GM12891 (cell line): ENCODE results near the gene FLT3.

Experiments used
- POLR2A ChIP-seq: IDR thresholded peaks from 2 replicates; pipeline ENCODE4 v1.6.1; 2011; ENCODE audit warnings: low read depth, low read length, control low read depth
- POLR2AphosphoS5 ChIP-seq: IDR thresholded peaks from 2 replicates; pipeline ENCODE4 v1.6.1; 2011; ENCODE audit warnings: low read depth, low read length, control low read depth
- SPI1 ChIP-seq: IDR thresholded peaks from 2 replicates; pipeline ENCODE4 v1.6.1; 2011; ENCODE audit warnings: low read depth, low read length, control low read depth
- TAF1 ChIP-seq: IDR thresholded peaks from 2 replicates; pipeline ENCODE4 v1.6.1; 2011; ENCODE audit warnings: low read depth, low read length, control low read depth

DNA sequence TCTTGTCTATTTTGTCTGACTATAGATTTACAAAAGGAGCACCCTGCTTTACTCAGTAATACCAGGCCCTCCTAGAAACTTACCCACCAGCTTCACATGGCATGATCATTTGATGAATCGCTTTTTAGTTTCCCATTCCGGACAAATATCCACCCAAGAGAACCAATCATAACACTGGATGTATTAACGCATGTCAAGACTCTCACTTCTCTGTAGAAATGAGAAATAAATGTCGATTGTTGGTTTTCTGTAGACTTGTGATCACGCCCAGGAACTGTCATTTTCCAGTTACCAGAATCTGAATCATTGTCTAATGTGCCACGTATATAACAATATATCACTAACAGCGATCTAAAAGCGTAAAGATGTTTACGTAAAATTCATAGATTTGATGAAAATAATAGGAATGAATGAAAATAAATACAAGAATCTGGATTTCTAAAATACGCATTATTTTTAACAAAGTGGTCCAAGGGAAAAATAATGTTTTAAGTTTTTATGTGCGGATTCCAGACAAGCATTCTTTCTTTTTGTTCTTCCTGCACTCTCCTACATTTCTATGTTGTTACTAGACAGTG lies 145.3 kb downstream of the FLT3 start:
- TF ChIP-seq POLR2AphosphoS5 (no peak), POLR2A (no peak), TAF1 (no peak), SPI1 (no peak)
